Sigmoid colon (tissue), 4 donors: Measurements from ENCODE around the gene ZFAND3.
"Not testable (repeated sequence)": the region's sequence is repeated elsewhere in the genome, so short reads cannot be mapped to it uniquely, and the experiment has no call there.

ENCODE experiments used
- CTCF ChIP-seq, 4 experiments: fragments of 450-650 bp in 3 of 4; fragments of 200-600 bp in 1 of 4; IDR thresholded peaks; one replicate each; pipeline ENCODE4 v1.5.1; 2016 to 2019; ENCODE audit warnings: antibody characterized with exemption in 4 of 4, mild to moderate bottlenecking in 3 of 4, moderate library complexity in 2 of 4
- EP300 ChIP-seq, 4 donors: sonication (generic); formaldehyde crosslinking; IDR thresholded peaks; one replicate each; pipeline ENCODE4 v1.6.1; 2017; ENCODE audit warnings: antibody characterized with exemption in 4 of 4
- POLR2A ChIP-seq, 2 donors: fragments of 450-650 bp; IDR thresholded peaks; one replicate each; pipeline ENCODE4 v1.6.1; 2016; ENCODE audit warnings: antibody characterized with exemption in 2 of 2, mild to moderate bottlenecking in 2 of 2, moderate library complexity in 2 of 2
- POLR2AphosphoS5 ChIP-seq, 4 donors: sonication (generic); formaldehyde crosslinking; IDR thresholded peaks; one replicate each; pipeline ENCODE4 v1.6.1; 2017; ENCODE audit warnings: antibody characterized with exemption in 4 of 4

GRCh38 chr6:37962481-37963080 lies 143.1 kb downstream of the ZFAND3 start:
- not testable (repeated sequence) for TF ChIP-seq CTCF, POLR2A, POLR2AphosphoS5, EP300 (IDR thresholded peaks at IDR 0.05)
